ENCODE data around the gene AP2B1. TPM values are rescaled to one million over a fixed set of nuclear protein-coding genes. Genes with fewer than 3 reads are reported as not detected.

AP2B1 gene
- total and polyA plus RNA-seq, 9 of the 15 experiments (the other 6 are each of a cell fraction or from before 2014, with no cell fraction given), result 60.1 to 287 (median 105) TPM

DNA sequence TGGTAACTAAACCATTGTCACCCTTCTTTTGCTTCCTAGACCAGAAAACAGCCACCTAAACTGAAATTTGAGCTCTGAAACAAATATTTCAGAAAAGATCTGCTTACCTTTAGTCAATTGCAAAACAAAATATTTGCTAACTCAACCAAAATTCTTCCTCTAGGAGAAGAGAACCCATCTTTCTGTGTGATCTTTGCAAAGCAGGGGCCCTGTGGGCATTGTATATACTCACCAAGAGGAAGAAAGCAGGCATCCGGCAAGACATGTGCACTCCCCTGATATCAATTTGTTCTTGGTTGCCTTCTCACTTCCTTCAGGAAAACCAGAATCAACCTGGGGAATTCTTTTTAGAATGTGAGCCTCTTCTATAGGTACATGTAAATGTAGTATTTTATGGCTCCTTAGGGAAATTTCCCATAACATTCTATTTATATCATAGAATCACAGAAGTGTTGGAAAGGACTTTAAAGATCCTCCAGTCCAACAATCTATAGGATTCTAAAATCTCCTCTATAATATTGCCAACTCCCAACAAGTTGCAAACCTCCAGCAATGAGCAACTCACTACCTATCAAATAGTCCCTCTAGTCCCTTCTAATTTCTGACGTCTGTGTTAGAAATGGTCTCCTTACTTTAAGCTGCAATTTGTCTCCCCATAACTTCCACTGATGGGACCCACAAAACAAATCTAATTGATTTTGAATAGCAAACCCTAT is 27.5 kb upstream of the AP2B1 start:
- H4K20me1 ChIP-seq (replicated peaks; ENCODE audit: control insufficient read depth, insufficient read depth, low read length), result no peaks in the 10 kb centered on the region
- 4% methylated on average over 2 of the region's 2 CpGs for WGBS (ENCODE audit: insufficient coverage, low coverage, missing lambda C conversion rate)
- peaks cover 4% of the 10 kb centered on the region; the same call in 1 of the 3 replicates for H3K79me2 ChIP-seq (ENCODE audit: control insufficient read depth, insufficient read depth, low read length)
- intact Hi-C loops (cut with micrococcal nuclease), result loop anchor here (2.0 to 5.0 kb wide), 2 partner anchors 29 to 173 kb away; partner anchors contain the start of gene RASL10B
- no TSS peak for BruUV-seq (replicated peaks)
- ATAC-seq (0 out of 3 replicates have a peak, but pooled peaks have one; percentile 6), FAIRE-seq (peak; percentile 51), DNase-seq (ENCODE audit: extremely low read depth in 1 of 4, low spot score in 3 of 4) (peak in 1 of 4 experiments; percentile 53)
- peaks cover 11 to 38% of the 10 kb centered on the region in 2 experiments for H3K4me1 ChIP-seq (replicated peaks in 1 of 2; ENCODE audit: control insufficient read depth in 2 of 2, insufficient read depth in 2 of 2, low read length in 2 of 2)
- no peaks in the 10 kb centered on the region for H3K27me3 ChIP-seq (ENCODE audit: control insufficient read depth in 2 of 2, insufficient read depth in 2 of 2, low read length in 2 of 2)
- H3K27ac ChIP-seq (ENCODE audit: extremely low read depth, low read depth, low read length), result peak overlapping the region; percentile 68
- in situ Hi-C loops (cut with MboI), result loop anchor here (5.0 kb wide), 1 partner anchor 188 kb away; no protein-coding TSS in a partner anchor
- no peaks in the 10 kb centered on the region for H3K9me1 ChIP-seq (ENCODE audit: control insufficient read depth, insufficient read depth, low read length)
- no peaks in the 10 kb centered on the region for H3K9me3 ChIP-seq (replicated peaks; ENCODE audit: control insufficient read depth, insufficient read depth, low read depth, low read length)
- peak overlapping the region; percentile 49 for H3K4me2 ChIP-seq (ENCODE audit: insufficient read depth, low read length)
- H3K4me3 ChIP-seq, result peak overlapping the region; percentile 1; the same call in 1 of the 2 replicates
- H3K9ac ChIP-seq (ENCODE audit: insufficient read depth in 1 of 2, low read depth in 2 of 2, low read length in 2 of 2), result peak overlapping the region in 1 of 2 experiments; percentile 55; a peak in 2 of 4 replicates
- ChIA-PET POLR2A (interaction anchor here (0.6 to 3.0 kb wide), 11 partner anchors 10 to 249 kb away, joined by 3 to 22 read pairs (median 4); partner anchors contain the start of genes AP2B1, PEX12 and TAF15), CTCF (ENCODE audit: low intra/inter-chr PET ratio) (interaction anchor here (0.7 kb wide), 1 partner anchor 207 kb away, joined by 7 read pairs; no protein-coding TSS in a partner anchor)
- H2AFZ ChIP-seq (ENCODE audit: low read depth, low read length), result peak overlapping the region; percentile 1
- H3K36me3 ChIP-seq (ENCODE audit: control insufficient read depth, insufficient read depth, low read length), result no peaks in the 10 kb centered on the region; the same call in 1 of the 3 replicates
- TF ChIP-seq CBFA2T3 (IDR thresholded peaks at IDR 0.05), result peak; percentile 62; the same call in 1 of the 2 replicates
- TF ChIP-seq NFE2 (IDR thresholded peaks at IDR 0.05; ENCODE audit: low read depth), result no peak
- TF ChIP-seq TSC22D4 (tag; IDR thresholded peaks at IDR 0.05), result no peak
- TF ChIP-seq CBFA2T2 (conservative IDR thresholded peaks at IDR 0.05), result 0 out of 2 replicates have a peak, but pooled peaks have one; percentile 28
- TF ChIP-seq MAFG (tag; conservative IDR thresholded peaks at IDR 0.05), result peak; percentile 42; the same call in 1 of the 2 replicates
- peak; percentile 45 for TF ChIP-seq TCF3 (CRISPR knock-in tag; IDR thresholded peaks at IDR 0.05)
- TF ChIP-seq YBX1 (IDR thresholded peaks at IDR 0.05), result no peak
- no peak for TF ChIP-seq ZNF175 (CRISPR knock-in tag; IDR thresholded peaks at IDR 0.05; ENCODE audit: low read depth)
- TF ChIP-seq L3MBTL2 (IDR thresholded peaks at IDR 0.05), result peak; percentile 50; the same call in 1 of the 2 replicates
- TF ChIP-seq, protein P1, sequence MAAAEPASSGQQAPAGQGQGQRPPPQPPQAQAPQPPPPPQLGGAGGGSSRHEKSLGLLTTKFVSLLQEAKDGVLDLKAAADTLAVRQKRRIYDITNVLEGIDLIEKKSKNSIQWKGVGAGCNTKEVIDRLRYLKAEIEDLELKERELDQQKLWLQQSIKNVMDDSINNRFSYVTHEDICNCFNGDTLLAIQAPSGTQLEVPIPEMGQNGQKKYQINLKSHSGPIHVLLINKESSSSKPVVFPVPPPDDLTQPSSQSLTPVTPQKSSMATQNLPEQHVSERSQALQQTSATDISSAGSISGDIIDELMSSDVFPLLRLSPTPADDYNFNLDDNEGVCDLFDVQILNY (CRISPR knock-in tag; IDR thresholded peaks at IDR 0.05), result no peak
- no peak for TF ChIP-seq MYNN (IDR thresholded peaks at IDR 0.05)
- TF ChIP-seq MYNN (CRISPR knock-in tag; IDR thresholded peaks at IDR 0.05), result no peak
- TF ChIP-seq, protein P2, sequence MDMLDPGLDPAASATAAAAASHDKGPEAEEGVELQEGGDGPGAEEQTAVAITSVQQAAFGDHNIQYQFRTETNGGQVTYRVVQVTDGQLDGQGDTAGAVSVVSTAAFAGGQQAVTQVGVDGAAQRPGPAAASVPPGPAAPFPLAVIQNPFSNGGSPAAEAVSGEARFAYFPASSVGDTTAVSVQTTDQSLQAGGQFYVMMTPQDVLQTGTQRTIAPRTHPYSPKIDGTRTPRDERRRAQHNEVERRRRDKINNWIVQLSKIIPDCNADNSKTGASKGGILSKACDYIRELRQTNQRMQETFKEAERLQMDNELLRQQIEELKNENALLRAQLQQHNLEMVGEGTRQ (CRISPR knock-in tag; IDR thresholded peaks at IDR 0.05), result no peak
- peak; percentile 50 for TF ChIP-seq TAL1 (IDR thresholded peaks at IDR 0.05)
- TF ChIP-seq ZNF316 (IDR thresholded peaks at IDR 0.05), result peak; percentile 76
- TF ChIP-seq CBX3 (IDR thresholded peaks at IDR 0.05; ENCODE audit: borderline replicate concordance in 1 of 2, low read length in 2 of 2), result no peak
- TF ChIP-seq, protein P3, sequence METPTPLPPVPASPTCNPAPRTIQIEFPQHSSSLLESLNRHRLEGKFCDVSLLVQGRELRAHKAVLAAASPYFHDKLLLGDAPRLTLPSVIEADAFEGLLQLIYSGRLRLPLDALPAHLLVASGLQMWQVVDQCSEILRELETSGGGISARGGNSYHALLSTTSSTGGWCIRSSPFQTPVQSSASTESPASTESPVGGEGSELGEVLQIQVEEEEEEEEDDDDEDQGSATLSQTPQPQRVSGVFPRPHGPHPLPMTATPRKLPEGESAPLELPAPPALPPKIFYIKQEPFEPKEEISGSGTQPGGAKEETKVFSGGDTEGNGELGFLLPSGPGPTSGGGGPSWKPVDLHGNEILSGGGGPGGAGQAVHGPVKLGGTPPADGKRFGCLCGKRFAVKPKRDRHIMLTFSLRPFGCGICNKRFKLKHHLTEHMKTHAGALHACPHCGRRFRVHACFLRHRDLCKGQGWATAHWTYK (CRISPR knock-in tag; IDR thresholded peaks at IDR 0.05), result no peak
- TF ChIP-seq RNF2 (IDR thresholded peaks at IDR 0.05), result no peak
- TF ChIP-seq MEIS2 (IDR thresholded peaks at IDR 0.05; ENCODE audit: partially characterized antibody), result no peak
- TF ChIP-seq TEAD4 (IDR thresholded peaks at IDR 0.05; ENCODE audit: low read length), result peak; percentile 41; the same call in 1 of the 2 replicates
- TF ChIP-seq TEAD4 (CRISPR knock-in tag; IDR thresholded peaks at IDR 0.05; ENCODE audit: borderline replicate concordance), result no peak
- peak; percentile 58 for TF ChIP-seq C11orf30 (IDR thresholded peaks at IDR 0.05; ENCODE audit: low read depth)

All from K562 (cell line).